ENCODE data around the gene BCAS3.
"Not testable (repeated sequence)": the region's sequence is repeated elsewhere in the genome, so short reads cannot be mapped to it uniquely, and the experiment has no call there.

Gene BCAS3

DNA sequence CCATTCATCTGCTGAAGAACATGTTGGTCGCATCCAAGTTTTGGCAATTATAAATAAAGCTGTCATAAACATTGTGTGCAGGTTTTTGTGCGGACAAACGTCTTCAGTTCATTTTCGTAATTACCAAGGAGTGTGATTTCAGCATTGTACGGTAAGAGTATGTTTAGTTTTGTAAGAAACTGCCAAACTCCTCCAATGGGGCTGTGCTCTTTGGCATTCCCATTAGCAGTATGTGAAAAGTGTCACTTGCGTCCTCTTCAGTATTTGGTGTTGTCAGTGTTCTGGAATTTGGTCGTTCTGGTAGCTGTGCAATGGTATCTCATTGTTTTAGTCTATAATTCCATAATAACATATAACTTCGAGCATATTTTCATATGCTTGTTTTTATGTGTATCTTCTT, 120.9 kb downstream of the BCAS3 start:
- DNase-seq (ENCODE audit: low read depth): no peak

DNA sequence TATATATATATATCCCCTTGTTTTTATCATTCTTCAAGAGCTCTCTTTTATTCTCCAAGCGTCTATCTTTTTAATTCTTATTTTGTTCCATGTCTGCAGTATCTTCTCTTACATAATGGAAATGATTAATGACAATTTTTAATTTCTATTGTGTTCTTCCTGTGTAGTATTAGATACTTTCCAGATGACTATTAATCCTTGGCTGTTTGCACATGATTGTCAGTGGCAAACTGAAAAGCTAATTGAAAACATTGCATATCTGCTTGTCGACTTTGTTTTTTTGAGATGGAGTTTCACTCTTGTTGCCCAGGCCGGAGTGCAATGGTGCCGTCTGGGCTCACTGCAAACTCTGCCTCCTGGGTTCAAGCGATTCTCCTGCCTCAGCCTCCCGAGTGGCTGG, 124.7 kb downstream of the BCAS3 start:
- no peak for DNase-seq (ENCODE audit: low read depth)

DNA sequence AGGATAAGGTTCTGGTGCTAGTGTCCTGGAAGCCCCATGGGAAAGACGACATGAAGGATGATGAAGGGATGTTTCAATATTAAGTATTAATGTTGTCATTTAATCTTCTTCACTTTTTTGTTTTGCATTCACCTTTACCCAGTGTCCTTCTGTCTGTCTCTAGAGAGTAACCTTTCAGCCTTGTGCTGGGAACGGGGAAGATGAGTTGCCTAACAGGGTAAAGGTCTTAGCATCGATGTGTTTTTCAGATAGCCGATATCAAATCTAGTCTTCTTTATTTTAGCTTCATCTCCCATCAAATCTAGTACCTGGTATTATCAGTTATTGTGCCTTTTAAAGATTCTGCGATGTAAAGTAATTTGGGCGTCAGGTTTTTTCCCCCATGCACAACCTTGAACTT, 125.4 kb downstream of the BCAS3 start:
- DNase-seq (ENCODE audit: low read depth): no peak

DNA sequence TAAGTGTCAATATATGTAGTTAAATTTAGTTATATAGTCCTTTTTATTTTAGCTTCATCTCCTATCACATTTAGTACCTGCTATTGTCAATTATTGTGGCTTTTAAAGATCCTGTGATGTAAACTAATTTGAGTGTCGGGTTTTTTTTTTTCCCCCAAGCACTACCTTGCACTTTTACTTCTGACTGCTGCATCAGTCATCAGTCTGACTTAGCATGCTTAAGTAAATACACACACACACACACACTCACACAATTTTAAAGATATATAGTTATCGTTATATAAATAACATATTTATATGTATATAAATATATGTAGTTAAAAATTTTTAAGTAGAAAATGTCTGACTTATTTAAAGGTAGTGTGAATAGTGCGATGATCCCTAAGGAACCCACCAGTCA, 127.2 kb downstream of the BCAS3 start:
- no peak for DNase-seq (ENCODE audit: low read depth)

DNA sequence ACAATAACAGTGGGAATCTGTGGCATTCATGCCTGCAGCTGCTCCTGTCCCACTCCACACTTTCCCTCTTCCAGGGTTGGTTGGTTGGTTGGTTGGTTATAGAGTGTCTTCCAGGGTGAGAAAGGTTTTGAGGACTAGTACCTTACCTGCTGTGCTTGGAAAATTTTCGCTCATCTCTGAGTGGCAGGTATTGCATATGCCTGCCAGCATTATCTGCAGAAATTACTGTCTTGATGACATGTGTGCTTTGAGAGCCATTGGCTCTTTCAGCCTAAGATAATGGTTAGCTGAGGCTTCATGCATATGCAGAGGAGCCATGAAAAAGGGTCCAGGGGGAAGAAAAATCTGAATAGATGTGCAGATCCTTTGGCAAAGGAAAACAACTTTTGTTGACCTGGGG, 131.8 kb downstream of the BCAS3 start:
- DNase-seq (ENCODE audit: low read depth): no peak

DNA sequence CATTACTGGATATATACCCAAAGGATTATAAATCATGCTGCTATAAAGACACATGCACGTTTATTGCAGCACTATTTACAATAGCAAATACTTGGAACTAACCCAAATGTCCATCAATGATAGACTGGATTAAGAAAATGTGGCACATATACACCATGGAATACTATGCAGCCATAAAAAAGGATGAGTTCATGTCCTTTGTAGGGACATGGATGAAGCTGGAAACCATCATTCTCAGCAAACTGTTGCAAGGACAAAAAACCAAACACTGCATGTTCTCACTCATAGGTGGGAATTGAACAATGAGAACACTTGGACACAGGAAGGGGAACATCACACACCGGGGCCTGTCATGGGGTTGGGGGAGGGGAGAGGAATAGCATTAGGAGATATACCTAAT, 137.3 kb downstream of the BCAS3 start:
- not testable (repeated sequence) for DNase-seq (ENCODE audit: low read depth)

DNA sequence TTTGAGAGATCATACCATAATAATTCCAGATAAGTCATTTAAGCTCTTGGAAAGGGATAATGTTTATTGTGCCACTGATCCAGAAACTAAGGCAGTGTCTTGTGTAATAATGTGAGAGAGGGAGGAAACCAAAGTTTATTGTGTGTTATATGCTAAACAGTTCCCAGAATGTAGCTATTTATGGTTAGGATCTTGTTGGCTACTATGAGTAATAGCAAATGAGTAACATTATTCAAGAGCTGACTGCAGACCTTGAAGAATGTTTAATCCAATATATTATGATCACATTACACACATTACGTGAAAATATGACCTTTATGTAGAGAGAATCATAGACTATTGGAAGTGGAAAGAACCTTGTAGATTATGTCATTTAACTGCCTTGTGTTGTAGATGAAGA, 139.5 kb downstream of the BCAS3 start:
- no peak for DNase-seq (ENCODE audit: low read depth)

DNA sequence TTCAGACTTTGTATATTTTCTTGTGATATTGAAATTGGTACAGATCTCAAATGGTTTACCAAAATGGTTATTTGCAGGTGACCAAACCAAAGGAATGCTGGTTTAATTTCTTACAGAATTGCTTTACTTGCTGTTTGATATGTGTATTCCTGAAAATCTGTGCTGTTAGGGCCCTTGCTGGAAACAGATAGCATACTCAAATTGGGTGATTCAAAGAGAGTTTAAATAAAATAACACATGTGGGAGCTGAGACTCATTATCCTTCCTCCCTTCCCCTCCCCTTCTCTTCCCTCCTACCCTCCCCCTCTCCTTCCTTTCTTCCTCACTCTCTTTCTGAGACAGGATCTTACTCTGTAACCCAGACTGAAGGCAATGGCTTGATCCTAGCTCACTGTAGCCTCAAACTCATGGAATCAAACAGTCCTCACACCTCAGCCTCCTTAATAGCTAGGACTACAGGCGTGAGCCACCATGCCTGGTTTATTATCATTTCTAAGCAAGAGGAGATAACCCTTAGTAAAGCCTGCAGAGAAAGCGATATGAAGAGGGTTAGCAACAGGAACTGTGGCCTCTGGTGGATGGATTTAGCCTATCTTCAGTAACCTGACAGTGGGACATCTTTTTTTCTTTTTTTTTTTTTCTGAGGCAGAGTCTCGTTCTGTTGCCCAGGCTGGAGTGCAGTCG, 141.9 kb downstream of the BCAS3 start:
- DNase-seq (ENCODE audit: low read depth): no peak

DNA sequence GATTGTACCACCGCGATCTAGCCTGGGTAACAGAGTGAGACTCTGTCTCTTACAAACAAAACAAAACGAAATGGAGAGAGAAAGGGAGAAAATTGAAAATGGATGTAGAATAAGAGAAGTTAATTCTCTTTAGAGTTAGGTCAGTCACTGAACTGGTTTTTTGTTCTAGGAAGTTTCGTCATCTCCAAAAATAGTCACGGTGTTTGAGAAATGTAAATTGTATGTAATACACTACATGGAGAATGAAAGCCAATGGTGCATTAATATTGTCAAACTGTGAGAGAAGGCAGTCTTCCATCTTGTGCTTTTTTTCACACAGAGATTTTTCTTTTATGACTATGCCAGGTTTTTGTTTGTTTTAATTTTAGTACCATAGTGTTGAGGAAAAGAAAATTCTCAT, 145.9 kb downstream of the BCAS3 start:
- no peak for DNase-seq (ENCODE audit: low read depth)

DNA sequence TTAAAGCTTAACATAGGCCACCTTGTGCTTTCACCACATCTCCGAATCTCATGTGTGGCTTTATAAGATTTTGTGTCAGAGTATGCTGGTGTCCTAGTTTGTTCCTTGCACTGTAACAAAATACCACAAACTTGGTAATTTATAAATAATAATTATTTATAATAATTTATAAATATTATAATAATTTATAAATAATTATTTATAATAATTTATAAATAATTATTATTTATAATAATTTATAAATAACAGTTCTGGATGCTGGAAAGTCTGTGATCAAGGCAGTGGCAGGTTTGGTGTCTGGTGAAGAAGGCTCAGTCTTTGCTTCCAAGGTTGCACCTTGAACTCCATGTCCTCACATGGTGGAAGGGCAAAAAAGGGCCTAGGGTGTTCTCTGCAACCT, 147.7 kb downstream of the BCAS3 start:
- DNase-seq (ENCODE audit: low read depth): no peak

DNA sequence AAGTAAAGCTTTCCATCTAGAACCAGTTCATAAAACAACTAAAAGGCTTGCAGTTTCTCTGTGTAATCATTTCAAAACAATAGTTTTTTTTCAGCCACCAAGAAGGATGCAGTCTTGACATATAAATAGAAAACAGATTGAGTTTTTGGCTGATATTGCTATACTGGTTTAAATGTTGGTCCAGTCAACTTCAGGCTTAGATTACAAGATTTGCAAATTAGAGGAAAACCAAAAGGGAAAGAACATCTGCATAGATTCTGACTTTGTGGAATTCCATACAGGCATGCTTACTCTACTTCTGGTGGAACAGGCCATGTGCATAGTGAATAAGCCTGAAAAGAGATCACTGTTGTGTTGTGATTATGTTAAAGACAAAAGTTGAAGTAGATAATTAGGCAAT, 150.3 kb downstream of the BCAS3 start:
- DNase-seq (ENCODE audit: low read depth): no peak

DNA sequence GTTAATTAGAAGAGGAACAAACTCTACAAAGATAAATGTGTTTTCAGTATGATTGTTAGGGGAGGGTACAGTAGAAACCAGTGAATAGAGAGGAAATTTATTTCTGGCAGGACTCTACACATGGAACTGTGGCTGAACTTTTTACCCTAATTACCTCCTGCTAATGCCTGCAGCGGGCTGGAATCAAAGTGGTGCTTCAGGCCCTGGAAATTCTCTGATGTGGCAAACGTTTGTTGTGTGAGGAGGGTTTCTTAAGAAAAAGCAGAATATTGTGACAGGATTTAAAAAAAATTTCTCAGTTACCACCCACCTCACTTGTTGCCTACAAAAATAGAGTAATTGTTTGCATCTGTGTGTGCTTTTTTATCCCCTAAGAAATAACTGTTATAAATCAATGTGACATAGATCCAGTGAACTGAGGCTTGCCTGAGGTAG, 154.5 kb downstream of the BCAS3 start:
- DNase-seq (ENCODE audit: low read depth): no peak

DNA sequence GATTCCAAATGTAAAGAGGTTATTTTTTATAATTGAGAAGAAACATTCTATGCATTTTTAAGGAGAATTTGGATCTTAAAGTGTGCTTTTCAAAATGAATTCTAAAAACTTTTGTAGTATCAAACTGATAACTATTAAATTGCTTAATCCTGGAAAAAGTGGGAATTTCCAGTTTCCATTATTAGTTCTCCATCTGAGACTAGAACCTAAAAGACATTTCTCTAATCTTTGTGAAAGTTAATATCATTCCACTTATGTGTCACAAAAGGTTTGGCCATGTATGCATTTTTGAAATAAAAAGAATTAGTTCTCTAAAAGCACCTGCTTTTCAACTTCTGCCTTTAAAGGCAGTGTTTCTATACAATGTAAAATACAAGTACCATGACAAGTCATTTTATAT, 155.0 kb downstream of the BCAS3 start:
- no peak for DNase-seq (ENCODE audit: low read depth)

DNA sequence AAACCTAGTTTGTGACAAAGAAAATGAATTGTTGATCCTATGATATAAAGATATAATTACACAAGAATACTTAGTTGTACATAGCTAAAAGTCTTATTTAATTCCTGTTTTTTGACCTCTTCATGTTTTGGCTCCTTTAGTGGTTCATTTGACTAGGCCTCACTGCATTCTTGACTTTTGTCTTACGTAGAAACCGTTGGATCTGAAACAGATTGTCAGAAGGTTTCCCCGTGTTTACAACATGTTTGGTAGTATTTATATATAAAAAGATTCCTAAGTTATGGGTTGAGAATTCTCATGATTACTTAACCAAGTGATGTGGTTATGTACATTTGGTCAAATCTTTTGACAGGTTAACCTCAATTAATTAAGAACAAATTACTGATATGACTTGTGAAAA, 162.8 kb downstream of the BCAS3 start:
- DNase-seq (ENCODE audit: low read depth): no peak

DNA sequence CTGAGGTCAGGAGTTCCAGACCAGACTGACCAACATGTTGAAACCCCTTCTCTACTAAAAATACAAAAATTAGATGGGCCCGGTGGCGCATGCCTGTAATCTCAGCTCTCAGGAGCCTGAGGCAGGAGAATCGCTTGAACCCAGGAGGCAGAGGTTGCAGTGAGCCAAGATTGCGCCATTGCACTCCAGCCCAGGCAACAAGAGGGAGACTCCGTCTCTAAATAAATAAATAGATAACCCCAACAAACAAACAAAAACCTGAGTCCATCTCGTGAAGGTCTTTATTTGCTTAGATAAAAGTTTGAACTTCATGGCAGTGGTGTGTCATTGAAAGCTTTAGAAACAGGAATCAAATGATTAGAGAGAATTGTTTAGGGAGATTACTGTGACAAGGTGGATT, 167.4 kb downstream of the BCAS3 start:
- no peak for DNase-seq (ENCODE audit: low read depth)

DNA sequence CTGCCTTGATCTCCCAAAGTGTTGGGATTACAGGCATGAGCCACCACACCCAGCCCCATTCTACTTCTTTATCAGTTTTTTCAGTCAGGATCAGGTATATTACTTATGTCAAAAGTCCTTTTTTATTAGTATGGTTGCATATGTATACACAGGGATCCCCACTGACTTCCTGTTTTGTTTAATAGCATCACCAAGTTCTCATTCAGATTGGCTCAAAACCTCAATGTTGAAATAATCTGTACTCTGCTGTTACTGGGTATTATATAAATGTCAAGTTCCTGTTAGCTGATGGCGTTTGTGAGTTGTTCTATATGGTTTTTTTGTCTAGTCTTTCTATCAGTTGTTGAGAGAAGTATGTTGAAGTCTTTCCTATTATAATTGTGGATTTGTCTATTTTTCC, 168.5 kb downstream of the BCAS3 start:
- no peak for DNase-seq (ENCODE audit: low read depth)

DNA sequence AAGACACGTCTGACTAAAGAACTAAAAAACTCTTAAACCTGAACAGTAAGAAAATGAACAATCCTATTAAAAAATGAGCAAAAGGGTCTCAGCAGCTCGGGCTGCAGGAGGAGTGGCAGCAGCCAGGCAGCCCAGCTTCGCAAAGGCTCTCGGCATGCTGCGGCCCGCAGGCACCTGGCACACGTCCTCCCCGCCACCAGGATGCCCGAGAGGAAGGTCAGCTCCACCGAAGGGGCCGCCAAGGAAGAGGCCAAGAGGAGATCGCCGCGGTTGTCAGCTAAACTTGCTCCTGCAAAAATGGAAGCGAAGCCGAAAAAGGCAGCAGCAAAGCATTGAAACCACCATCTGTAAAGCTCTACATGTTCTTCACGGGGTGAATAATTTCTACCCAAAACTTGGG, 173.5 kb downstream of the BCAS3 start:
- DNase-seq (ENCODE audit: low read depth): no peak

DNA sequence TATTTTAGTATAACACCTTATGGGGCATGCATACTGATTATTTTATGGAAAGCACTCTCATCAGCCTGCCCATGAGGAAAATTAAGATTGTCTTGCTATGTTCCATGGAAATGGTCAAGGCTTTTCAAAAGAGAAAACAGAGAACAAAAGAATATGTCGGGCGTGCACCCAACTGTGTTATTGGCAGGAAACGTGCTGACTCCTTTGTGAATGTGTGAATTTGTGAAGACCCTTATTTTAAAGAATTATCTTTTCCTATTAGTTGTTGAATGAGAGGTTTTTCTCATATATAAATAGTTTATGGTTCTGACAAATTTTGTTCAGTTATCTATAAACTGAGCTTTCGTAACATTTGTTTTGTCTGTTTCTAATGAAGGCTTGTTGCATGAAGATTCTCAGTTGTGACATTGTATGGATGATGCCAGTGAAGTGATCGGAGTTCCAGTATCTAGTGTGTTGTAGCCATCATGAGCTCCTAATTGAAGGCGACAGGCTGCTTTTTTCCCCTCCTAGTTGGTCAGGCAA, 180.0 kb downstream of the BCAS3 start:
- DNase-seq (ENCODE audit: low read depth): no peak

DNA sequence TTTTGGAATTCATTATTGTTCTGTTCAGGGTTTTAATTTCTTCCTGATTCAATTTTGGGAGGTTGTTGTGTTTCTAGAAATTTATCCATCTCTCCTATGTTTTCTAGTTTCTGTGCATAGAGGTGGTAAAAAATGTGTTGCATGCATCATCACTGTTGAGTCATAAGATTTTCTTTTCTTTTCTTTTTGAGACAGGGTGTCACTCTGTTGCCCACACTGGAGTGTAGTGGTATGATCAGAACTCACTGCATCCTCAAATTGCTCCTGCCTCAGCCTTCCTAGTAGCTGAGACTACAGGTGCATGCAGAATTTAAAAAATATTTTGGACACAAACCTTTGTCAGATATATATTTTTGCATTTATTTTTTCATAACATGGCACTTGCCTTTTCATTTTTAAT, 184.8 kb downstream of the BCAS3 start:
- no peak for DNase-seq (ENCODE audit: low read depth)

DNA sequence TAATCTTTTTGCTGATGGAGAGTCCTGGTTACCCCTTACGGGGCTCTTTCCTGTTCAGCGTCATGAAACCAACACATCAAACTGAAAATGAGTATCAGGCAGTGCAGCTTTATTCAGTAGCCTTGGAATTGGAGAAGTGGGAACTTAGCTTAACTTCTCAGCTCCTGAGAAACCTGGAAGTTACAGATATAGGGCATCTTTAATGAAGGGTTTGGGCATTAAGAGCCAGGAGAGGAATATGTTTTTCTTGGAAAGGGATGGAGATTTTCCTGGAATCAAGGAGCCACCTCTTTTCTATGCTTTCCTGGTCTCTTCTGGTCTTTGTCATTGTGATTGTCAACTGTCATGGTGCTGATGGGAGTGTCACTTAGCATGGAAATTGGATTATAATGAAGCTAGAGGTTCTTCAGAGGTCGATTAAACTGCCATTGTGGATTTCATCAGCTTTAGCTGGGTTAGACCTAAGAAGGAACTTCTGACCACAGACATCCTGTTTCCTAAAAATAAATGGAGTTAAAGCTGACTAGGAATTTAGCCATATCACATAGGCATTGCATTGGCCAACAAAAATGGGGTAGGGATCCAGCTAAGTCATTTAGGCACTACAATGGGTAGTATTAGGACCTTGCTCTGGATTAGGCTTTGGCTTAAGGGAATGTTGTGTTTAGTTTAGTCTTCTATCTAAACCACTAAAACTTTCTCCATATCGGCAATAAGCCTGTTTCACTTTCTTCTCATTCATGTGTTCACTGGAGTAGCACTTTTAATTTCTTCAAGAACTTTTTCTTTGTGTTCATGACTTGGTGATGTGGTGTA, 186.4 kb downstream of the BCAS3 start:
- no peak for DNase-seq (ENCODE audit: low read depth)

DNA sequence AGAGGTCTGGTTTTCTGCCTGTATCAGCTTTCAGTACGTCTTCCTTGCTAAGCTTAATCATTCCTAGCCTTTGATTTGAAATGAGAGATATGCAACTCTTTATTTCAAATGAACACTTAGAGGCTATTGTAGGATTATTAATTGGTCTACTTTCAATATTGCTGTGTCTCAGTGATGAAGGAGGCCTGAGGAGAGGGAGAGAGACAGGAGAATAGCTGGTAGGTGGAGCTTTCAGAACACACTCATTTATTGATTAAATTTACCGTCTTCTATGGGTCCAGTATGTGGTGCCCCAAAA, 187.0 kb downstream of the BCAS3 start:
- DNase-seq (ENCODE audit: low read depth): no peak

DNA sequence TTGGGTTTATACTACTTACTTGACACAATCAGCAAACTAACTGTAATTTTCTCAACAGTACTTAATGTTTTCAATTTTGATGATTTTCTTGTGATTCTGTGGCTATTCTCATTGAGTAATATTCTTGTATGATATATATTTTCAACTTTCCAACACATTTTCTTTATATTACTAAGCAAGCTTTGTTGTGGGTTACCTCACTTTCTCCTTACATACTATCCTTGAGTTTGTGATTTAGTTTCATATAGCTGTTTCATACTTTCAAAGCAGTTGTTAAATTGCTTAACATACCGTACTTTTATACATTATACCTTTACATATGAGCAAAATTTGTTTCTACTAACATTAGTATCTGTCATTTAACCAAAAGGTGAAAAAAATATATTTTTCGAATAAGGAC, 197.1 kb downstream of the BCAS3 start:
- DNase-seq (ENCODE audit: low read depth): no peak

DNA sequence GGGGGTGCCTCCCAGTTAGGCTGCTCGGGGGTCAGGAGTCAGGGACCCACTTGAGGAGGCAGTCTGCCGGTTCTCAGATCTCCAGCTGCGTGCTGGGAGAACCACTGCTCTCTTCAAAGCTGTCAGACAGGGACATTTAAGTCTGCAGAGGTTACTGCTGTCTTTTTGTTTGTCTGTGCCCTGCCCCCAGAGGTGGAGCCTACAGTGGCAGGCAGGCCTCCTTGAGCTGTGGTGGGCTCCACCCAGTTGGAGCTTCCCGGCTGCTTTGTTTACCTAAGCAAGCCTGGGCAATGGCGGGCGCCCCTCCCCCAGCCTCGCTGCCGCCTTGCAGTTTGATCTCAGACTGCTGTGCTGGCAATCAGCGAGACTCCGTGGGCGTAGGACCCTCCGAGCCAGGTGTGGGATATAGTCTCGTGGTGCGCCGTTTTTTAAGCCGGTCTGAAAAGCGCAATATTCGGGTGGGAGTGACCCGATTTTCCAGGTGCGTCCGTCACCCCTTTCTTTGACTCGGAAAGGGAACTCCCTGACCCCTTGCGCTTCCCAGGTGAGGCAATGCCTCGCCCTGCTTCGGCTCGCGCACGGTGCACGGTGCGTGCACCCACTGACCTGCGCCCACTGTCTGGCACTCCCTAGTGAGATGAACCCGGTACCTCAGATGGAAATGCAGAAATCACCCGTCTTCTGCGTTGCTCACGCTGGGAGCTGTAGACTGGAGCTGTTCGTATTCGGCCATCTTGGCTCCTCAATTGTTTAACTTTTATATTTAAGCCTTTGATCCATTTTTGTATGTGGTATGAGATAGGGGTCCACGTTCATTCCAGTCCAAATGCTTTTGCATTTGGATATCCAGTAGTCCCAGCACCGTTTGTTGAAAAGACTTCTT, 209.3 kb downstream of the BCAS3 start:
- DNase-seq (ENCODE audit: low read depth): not testable (repeated sequence)

Data from HS-27A (cell line).